Measurements from ENCODE around the gene ZNF738. TPM values are rescaled to one million over a fixed set of nuclear protein-coding genes. Genes with fewer than 3 reads are reported as not detected.

The ZNF738 gene
- polyA plus RNA-seq, 1 of the 3 experiments (the other 2 are of a cell fraction): 8.1 TPM

DNA sequence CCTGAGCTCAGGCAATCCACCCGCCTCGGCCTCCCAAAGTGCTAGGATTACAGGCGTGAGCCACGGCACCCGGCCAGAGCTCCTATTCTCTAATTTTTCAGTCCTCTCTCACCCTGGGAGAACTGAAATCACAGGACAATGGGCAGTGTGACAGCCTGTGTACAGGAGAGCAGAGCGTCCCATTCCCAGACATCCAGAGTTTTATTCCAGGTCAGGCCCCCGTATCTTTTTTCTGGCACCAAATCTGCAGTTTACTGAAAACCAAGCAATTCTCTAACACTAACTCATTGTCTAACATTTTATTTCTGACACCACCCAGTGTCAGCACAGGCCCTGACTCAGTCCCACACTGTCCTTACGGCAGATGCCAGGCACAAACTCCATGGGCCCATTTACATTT is 36.3 kb upstream of the ZNF738 start (continued):
- no peak for TF ChIP-seq CHD2 (IDR thresholded peaks at IDR 0.05; ENCODE audit: low read length, partially characterized antibody)
- no peak for TF ChIP-seq NRF1 (IDR thresholded peaks at IDR 0.05; ENCODE audit: low read depth, low read length)
- TF ChIP-seq GABPA (IDR thresholded peaks at IDR 0.05; ENCODE audit: low read depth): no peak

GRCh38 chr19:21323000-21323399 is 35.8 kb upstream of the ZNF738 start:
- H3K9me2 ChIP-seq: no peaks in the 10 kb centered on the region

More at GRCh38 chr19:21323000-21323399, 35.8 kb upstream of the ZNF738 start:
- POLR2A ChIA-PET: no interaction called here
- H3K4me2 ChIP-seq: no peak overlapping the region
- no peak overlapping the region for H2AFZ ChIP-seq (ENCODE audit: low read depth)
- no peak overlapping the region for H3K9ac ChIP-seq
- H3K4me3 ChIP-seq (ENCODE audit: low read depth in 2 of 2, low read length in 1 of 2): no peak overlapping the region
- WGBS (ENCODE audit: low lambda C conversion rate): 77% methylated on average over 2 of the region's 2 CpGs
- H3F3A ChIP-seq (replicated peaks; ENCODE audit: insufficient read depth): no peaks in the 10 kb centered on the region
- TF ChIP-seq RCOR1 (IDR thresholded peaks at IDR 0.05; ENCODE audit: low read length): no peak
- no peak for TF ChIP-seq FOSL2 (IDR thresholded peaks at IDR 0.05; ENCODE audit: borderline replicate concordance, low read depth)
- no peak for TF ChIP-seq POLR2AphosphoS5 (IDR thresholded peaks at IDR 0.05; ENCODE audit: low read depth, low read length)
- TF ChIP-seq FOXM1 (IDR thresholded peaks at IDR 0.05; ENCODE audit: low read depth): no peak
- no peak for TF ChIP-seq JUND (IDR thresholded peaks at IDR 0.05)
- TF ChIP-seq TAF1 (IDR thresholded peaks at IDR 0.05; ENCODE audit: borderline replicate concordance, low read depth, low read length): no peak
- TF ChIP-seq CTCF (IDR thresholded peaks at IDR 0.05): no peak
- no peak for TF ChIP-seq MEF2A (IDR thresholded peaks at IDR 0.05; ENCODE audit: borderline replicate concordance, low read depth)
- TF ChIP-seq YY1 (IDR thresholded peaks at IDR 0.05; ENCODE audit: low read depth): no peak
- TF ChIP-seq RFX5 (IDR thresholded peaks at IDR 0.05; ENCODE audit: low read length): no peak
- TF ChIP-seq ELF1 (IDR thresholded peaks at IDR 0.05): no peak
- TF ChIP-seq, protein P1, sequence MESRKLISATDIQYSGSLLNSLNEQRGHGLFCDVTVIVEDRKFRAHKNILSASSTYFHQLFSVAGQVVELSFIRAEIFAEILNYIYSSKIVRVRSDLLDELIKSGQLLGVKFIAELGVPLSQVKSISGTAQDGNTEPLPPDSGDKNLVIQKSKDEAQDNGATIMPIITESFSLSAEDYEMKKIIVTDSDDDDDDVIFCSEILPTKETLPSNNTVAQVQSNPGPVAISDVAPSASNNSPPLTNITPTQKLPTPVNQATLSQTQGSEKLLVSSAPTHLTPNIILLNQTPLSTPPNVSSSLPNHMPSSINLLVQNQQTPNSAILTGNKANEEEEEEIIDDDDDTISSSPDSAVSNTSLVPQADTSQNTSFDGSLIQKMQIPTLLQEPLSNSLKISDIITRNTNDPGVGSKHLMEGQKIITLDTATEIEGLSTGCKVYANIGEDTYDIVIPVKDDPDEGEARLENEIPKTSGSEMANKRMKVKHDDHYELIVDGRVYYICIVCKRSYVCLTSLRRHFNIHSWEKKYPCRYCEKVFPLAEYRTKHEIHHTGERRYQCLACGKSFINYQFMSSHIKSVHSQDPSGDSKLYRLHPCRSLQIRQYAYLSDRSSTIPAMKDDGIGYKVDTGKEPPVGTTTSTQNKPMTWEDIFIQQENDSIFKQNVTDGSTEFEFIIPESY (IDR thresholded peaks at IDR 0.05; ENCODE audit: borderline replicate concordance, low read depth): no peak
- no peak for TF ChIP-seq EP300 (IDR thresholded peaks at IDR 0.05; ENCODE audit: borderline replicate concordance in 1 of 2, low read depth in 1 of 2, low read length in 1 of 2)
- TF ChIP-seq, protein P2, sequence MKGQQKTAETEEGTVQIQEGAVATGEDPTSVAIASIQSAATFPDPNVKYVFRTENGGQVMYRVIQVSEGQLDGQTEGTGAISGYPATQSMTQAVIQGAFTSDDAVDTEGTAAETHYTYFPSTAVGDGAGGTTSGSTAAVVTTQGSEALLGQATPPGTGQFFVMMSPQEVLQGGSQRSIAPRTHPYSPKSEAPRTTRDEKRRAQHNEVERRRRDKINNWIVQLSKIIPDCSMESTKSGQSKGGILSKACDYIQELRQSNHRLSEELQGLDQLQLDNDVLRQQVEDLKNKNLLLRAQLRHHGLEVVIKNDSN (IDR thresholded peaks at IDR 0.05; ENCODE audit: borderline replicate concordance, low read depth): no peak
- TF ChIP-seq CHD2 (IDR thresholded peaks at IDR 0.05; ENCODE audit: low read length, partially characterized antibody): no peak
- TF ChIP-seq MXI1 (IDR thresholded peaks at IDR 0.05; ENCODE audit: low read depth, low read length): no peak
- TF ChIP-seq RXRA (IDR thresholded peaks at IDR 0.05; ENCODE audit: borderline replicate concordance, low read depth): no peak
- H3K27ac ChIP-seq (ENCODE audit: low read depth in 2 of 2, low read length in 1 of 2): no peak overlapping the region
- H3K79me2 ChIP-seq (ENCODE audit: insufficient read depth): peaks cover 96% of the 10 kb centered on the region
- H3K9me3 ChIP-seq: no peaks in the 10 kb centered on the region
- CTCF ChIA-PET: no interaction called here
- no peaks in the 10 kb centered on the region for H3K27me3 ChIP-seq (ENCODE audit: insufficient read depth)
- H3K4me1 ChIP-seq (ENCODE audit: control insufficient read depth in 1 of 2, insufficient read depth in 2 of 2, low read depth in 1 of 2, low read length in 1 of 2): peaks cover 0 to 4% of the 10 kb centered on the region in 2 experiments; a peak in 3 of 4 replicates
- H3K36me3 ChIP-seq (replicated peaks in 1 of 2; ENCODE audit: control insufficient read depth in 1 of 2, insufficient read depth in 2 of 2, low read length in 1 of 2): peaks cover 0 to 35% of the 10 kb centered on the region in 2 experiments
- no peaks in the 10 kb centered on the region for H4K20me1 ChIP-seq (ENCODE audit: insufficient read depth)
- no peak for DNase-seq
